OCI-LY3 (cell line): ENCODE data around the gene ROR1.

ENCODE experiments used
- H2AFZ ChIP-seq: fragments of 200-600, 300-600 bp; shearing (Covaris generic); 2 replicates; pipeline ENCODE4 v1.6.0; 2014; ENCODE audit warnings: antibody characterized with exemption, low read depth, low read length
- H3K27ac ChIP-seq: fragments of 200-600, 300-600 bp; sonication (generic); 2 replicates; pipeline ENCODE4 v1.5.1; 2014; ENCODE audit warnings: mild to moderate bottlenecking, low read length, moderate library complexity, mixed read lengths
- H3K27me3 ChIP-seq: fragments of 200-600, 300-600 bp; sonication (generic); 2 replicates; pipeline ENCODE4 v1.6.1; 2014; ENCODE audit warnings: low read depth, low read length, mixed read lengths
- H3K36me3 ChIP-seq: fragments of 200-600, 300-600 bp; sonication (generic); replicated peaks from 2 replicates; pipeline ENCODE3; 2014; ENCODE audit warnings: low read depth, low read length, mixed read lengths
- H3K4me1 ChIP-seq: fragments of 300-600, 200-600 bp; sonication (generic); 2 replicates; pipeline ENCODE4 v1.6.1; 2014; ENCODE audit warnings: low read length, mixed read lengths
- H3K4me2 ChIP-seq: fragments of 200-600, 300-600 bp; sonication (generic); 2 replicates; pipeline ENCODE4 v1.6.1; 2014; ENCODE audit warnings: low read length, mixed read lengths
- H3K4me3 ChIP-seq: fragments of 300-600, 200-600 bp; sonication (generic); 2 replicates; pipeline ENCODE4 v1.5.1; 2014; ENCODE audit warnings: antibody characterized with exemption, mild to moderate bottlenecking, low read length, moderate library complexity
- H3K79me2 ChIP-seq: fragments of 300-600, 200-600 bp; shearing (Covaris generic); 2 replicates; pipeline ENCODE4 v1.6.1; 2014; ENCODE audit warnings: mild to moderate bottlenecking, low read length, mixed read lengths
- H3K9ac ChIP-seq: fragments of 300-600, 200-600 bp; shearing (Covaris generic); 2 replicates; pipeline ENCODE4 v1.6.0; 2014; ENCODE audit warnings: mild to moderate bottlenecking, low read length, moderate library complexity
- H3K9me3 ChIP-seq: fragments of 200-600, 300-600 bp; shearing (Covaris generic); 2 replicates; pipeline ENCODE4 v1.6.1; 2014; ENCODE audit warnings: low read length, mixed read lengths; ENCODE audit not compliant: insufficient read depth
- H4K20me1 ChIP-seq: fragments of 200-600, 300-600 bp; sonication (generic); 2 replicates; pipeline ENCODE4 v1.6.1; 2016; ENCODE audit warnings: low read length, mixed read lengths; ENCODE audit not compliant: insufficient read depth
- EZH2phosphoT487 ChIP-seq: fragments of 200-600 bp; shearing (Covaris generic); IDR thresholded peaks from 2 replicates; pipeline ENCODE4 v1.6.1; 2018; ENCODE audit warnings: antibody characterized with exemption, mixed run types, low read depth
- TF ChIP-seq, protein P1 (sequence below): fragments of 200-600, 300-600 bp; sonication (generic); IDR thresholded peaks from 2 replicates; pipeline ENCODE4 v1.5.1; 2014; ENCODE audit warnings: antibody characterized with exemption, low read length, low read depth

ROR1 gene

GRCh38 chr1:63968663-63969440 lies 195.0 kb downstream of the ROR1 start:
- H4K20me1 ChIP-seq: no peaks in the 10 kb centered on the region
- H2AFZ ChIP-seq: no peak overlapping the region
- no peak overlapping the region for H3K27ac ChIP-seq
- H3K4me3 ChIP-seq: no peak overlapping the region
- H3K27me3 ChIP-seq: no peaks in the 10 kb centered on the region
- H3K4me1 ChIP-seq: no peaks in the 10 kb centered on the region
- no peak overlapping the region for H3K4me2 ChIP-seq
- H3K79me2 ChIP-seq: no peaks in the 10 kb centered on the region
- no peak overlapping the region for H3K9ac ChIP-seq
- no peaks in the 10 kb centered on the region for H3K9me3 ChIP-seq
- TF ChIP-seq, protein P1, sequence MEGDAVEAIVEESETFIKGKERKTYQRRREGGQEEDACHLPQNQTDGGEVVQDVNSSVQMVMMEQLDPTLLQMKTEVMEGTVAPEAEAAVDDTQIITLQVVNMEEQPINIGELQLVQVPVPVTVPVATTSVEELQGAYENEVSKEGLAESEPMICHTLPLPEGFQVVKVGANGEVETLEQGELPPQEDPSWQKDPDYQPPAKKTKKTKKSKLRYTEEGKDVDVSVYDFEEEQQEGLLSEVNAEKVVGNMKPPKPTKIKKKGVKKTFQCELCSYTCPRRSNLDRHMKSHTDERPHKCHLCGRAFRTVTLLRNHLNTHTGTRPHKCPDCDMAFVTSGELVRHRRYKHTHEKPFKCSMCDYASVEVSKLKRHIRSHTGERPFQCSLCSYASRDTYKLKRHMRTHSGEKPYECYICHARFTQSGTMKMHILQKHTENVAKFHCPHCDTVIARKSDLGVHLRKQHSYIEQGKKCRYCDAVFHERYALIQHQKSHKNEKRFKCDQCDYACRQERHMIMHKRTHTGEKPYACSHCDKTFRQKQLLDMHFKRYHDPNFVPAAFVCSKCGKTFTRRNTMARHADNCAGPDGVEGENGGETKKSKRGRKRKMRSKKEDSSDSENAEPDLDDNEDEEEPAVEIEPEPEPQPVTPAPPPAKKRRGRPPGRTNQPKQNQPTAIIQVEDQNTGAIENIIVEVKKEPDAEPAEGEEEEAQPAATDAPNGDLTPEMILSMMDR: no peak
- no peak for TF ChIP-seq EZH2phosphoT487
- H3K36me3 ChIP-seq: no peaks in the 10 kb centered on the region

GRCh38 chr1:63969441-63969901 lies 195.7 kb downstream of the ROR1 start:
- H4K20me1 ChIP-seq: no peaks in the 10 kb centered on the region
- H3K79me2 ChIP-seq: no peaks in the 10 kb centered on the region
- H3K4me3 ChIP-seq: no peak overlapping the region
- H3K4me2 ChIP-seq: no peak overlapping the region
- no peaks in the 10 kb centered on the region for H3K9me3 ChIP-seq
- TF ChIP-seq, protein P1: no peak
- no peak for TF ChIP-seq EZH2phosphoT487
- H3K27ac ChIP-seq: no peak overlapping the region
- no peak overlapping the region for H3K9ac ChIP-seq
- no peaks in the 10 kb centered on the region for H3K36me3 ChIP-seq
- H2AFZ ChIP-seq: no peak overlapping the region
- H3K27me3 ChIP-seq: no peaks in the 10 kb centered on the region
- no peaks in the 10 kb centered on the region for H3K4me1 ChIP-seq

DNA sequence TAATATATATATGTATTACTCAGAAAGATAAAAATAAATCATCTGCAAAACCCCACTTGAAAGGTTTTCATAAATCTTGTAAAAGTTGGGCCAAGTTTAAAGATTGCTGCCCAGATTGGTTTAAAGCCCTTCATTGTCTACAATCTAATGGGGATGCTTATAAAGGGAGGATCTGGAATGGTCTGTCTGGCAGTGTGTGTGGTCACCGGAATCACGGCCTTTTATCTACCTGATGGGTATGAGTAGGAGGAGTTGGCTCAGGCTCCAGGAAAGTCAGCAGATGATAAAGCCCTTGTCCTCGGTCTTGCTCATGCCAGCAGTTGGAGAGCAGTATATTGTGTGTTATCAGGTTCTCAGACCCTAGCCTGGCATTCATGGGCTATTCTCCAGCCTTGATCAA lies 197.7 kb downstream of the ROR1 start:
- TF ChIP-seq EZH2phosphoT487: no peak
- TF ChIP-seq, protein P1: no peak
- no peaks in the 10 kb centered on the region for H4K20me1 ChIP-seq
- no peaks in the 10 kb centered on the region for H3K36me3 ChIP-seq
- H3K79me2 ChIP-seq: no peaks in the 10 kb centered on the region
- no peaks in the 10 kb centered on the region for H3K4me1 ChIP-seq
- no peak overlapping the region for H3K4me2 ChIP-seq
- no peaks in the 10 kb centered on the region for H3K9me3 ChIP-seq
- no peak overlapping the region for H3K9ac ChIP-seq
- H2AFZ ChIP-seq: no peak overlapping the region
- H3K4me3 ChIP-seq: no peak overlapping the region
- no peak overlapping the region for H3K27ac ChIP-seq
- no peaks in the 10 kb centered on the region for H3K27me3 ChIP-seq

GRCh38 chr1:63973005-63973419 lies 199.2 kb downstream of the ROR1 start:
- no peaks in the 10 kb centered on the region for H3K36me3 ChIP-seq
- H3K79me2 ChIP-seq: no peaks in the 10 kb centered on the region
- no peaks in the 10 kb centered on the region for H3K4me1 ChIP-seq
- H3K4me3 ChIP-seq: no peak overlapping the region
- no peaks in the 10 kb centered on the region for H3K27me3 ChIP-seq
- TF ChIP-seq, protein P1: no peak
- no peak for TF ChIP-seq EZH2phosphoT487
- H3K4me2 ChIP-seq: no peak overlapping the region
- H3K9me3 ChIP-seq: no peaks in the 10 kb centered on the region
- no peak overlapping the region for H3K9ac ChIP-seq
- no peak overlapping the region for H2AFZ ChIP-seq
- H4K20me1 ChIP-seq: no peaks in the 10 kb centered on the region
- no peak overlapping the region for H3K27ac ChIP-seq
